LNCAP (cell line): ENCODE results near the gene PXDN.

Source experiments
- TF ChIP-seq, protein P1 (sequence below): fragments of 450-650 bp; IDR thresholded peaks from 2 replicates; pipeline ENCODE4 v1.5.1; 2017; ENCODE audit warnings: mild to moderate bottlenecking

The PXDN gene

DNA sequence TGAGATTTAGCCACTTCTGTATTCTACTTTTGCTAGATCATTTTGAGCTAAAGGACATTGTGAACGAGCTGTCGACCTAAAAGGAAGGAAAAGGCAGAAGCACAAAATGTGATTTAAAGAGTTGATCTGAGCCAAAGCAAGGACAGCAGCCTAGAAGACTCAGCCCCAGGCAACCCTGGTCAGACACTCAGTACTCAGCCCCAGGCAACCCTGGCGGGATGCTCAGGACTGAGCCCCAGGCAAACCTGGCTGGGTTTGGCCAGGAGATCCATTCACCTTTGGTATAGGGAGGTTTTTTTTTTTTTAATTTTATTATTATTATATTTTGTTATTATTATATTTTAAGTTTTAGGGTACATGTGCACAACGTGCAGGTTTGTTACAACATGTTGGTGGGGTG is 34.3 kb upstream of the PXDN start:
- TF ChIP-seq, protein P1, sequence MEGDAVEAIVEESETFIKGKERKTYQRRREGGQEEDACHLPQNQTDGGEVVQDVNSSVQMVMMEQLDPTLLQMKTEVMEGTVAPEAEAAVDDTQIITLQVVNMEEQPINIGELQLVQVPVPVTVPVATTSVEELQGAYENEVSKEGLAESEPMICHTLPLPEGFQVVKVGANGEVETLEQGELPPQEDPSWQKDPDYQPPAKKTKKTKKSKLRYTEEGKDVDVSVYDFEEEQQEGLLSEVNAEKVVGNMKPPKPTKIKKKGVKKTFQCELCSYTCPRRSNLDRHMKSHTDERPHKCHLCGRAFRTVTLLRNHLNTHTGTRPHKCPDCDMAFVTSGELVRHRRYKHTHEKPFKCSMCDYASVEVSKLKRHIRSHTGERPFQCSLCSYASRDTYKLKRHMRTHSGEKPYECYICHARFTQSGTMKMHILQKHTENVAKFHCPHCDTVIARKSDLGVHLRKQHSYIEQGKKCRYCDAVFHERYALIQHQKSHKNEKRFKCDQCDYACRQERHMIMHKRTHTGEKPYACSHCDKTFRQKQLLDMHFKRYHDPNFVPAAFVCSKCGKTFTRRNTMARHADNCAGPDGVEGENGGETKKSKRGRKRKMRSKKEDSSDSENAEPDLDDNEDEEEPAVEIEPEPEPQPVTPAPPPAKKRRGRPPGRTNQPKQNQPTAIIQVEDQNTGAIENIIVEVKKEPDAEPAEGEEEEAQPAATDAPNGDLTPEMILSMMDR: no peak

DNA sequence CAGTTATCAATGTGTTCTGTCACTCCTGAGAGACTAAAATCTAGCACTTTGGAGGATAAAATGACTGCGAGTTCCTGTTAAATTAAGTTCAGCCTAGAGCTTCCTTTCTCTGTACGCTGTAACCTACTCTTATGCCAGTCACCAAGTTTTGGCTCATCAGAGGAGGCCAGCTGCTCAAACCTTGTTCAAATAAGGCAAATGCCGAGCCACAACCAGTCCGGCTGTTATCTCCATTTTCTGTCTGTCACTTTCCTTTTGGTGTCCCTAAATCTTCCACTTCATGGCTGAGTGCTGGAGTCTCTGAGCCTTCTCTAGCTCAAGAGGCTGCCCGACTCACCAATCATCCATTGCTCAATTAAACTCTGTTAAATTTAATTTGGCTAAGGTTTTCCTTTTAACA is 33.5 kb upstream of the PXDN start:
- TF ChIP-seq, protein P1: no peak

DNA sequence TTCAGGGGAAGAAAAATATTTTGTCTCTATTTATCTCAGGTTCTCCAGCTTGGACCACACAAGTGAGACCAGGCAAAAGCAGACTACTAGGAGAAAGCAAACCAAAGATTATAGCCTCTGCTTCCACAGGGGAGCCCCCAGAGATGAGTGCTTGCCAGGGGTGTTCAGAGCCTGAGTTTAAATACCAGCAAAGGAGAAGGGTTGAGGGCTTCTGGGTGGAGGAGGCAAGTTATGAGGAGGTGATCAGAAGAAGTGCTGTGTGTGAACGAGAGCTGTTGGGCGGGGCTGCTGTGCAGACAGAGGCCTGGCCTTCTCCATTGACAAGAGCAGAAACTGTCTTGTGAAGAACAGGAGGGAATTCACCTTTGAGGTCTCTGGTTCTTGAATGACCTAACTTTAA is 32.8 kb upstream of the PXDN start:
- TF ChIP-seq, protein P1: no peak

DNA sequence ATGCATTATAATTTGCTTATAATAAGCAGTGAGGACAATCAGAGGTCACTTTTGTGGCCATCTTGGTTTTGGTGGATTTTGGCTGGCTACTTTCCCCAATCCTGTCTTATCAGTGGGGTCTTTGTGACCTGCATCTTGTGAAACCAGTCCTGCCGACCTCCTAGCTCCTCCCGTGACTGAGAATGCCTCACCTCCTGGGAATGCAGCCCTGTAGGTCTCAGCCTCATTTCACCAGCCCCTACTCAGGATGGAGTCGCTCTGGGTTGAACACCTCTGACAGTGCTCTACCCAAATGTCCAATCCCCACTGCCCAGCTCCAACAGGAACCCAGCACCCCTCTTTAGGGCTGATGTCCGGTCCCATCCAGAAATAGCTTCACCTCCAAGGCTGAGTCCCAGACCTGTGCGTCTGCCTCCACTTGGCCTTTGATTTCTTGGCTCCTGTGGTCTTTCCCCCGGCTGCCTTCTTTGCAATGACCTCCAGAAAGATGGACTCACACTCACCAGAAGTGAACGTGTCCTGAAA is 31.3 kb upstream of the PXDN start:
- TF ChIP-seq, protein P1: no peak

DNA sequence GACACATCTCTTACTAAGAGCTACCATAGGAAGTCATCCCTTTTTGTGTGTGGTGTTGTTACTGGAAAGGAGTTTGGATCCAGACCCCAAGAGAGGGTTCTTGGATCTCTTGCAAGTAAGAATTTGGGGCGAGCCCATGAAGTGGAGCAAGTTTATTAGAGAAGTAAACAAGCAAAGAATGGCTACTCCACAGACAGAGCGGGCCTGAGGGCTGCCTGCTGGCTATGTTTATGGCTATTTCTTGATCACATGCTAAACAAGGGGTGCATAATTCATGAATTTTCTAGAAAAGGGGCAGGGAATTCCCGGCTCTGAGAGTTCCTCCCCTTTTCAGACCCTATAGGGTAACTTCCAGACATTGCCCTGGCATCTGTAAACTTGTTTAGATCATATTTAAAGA is 30.6 kb upstream of the PXDN start:
- TF ChIP-seq, protein P1: no peak

DNA sequence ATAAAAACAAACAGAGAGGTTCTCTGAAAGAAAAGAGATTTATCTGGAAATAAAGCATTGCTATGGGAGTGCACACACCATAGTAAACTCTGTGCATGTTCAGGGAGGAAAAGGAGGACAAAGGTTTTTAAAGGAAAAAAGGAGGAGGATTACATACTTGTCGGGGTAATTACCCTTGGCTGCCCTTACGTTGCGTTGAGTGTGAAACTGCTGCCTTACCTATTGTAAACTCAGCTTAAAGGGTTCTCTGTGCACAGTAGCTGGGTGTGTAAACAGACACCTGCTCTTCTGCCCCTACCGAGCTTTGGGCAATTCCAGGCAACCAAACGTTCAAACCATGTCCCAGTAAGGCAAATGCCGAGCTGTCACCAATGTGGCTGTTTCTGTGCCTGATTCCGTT is 29.6 kb upstream of the PXDN start:
- TF ChIP-seq, protein P1: no peak

DNA sequence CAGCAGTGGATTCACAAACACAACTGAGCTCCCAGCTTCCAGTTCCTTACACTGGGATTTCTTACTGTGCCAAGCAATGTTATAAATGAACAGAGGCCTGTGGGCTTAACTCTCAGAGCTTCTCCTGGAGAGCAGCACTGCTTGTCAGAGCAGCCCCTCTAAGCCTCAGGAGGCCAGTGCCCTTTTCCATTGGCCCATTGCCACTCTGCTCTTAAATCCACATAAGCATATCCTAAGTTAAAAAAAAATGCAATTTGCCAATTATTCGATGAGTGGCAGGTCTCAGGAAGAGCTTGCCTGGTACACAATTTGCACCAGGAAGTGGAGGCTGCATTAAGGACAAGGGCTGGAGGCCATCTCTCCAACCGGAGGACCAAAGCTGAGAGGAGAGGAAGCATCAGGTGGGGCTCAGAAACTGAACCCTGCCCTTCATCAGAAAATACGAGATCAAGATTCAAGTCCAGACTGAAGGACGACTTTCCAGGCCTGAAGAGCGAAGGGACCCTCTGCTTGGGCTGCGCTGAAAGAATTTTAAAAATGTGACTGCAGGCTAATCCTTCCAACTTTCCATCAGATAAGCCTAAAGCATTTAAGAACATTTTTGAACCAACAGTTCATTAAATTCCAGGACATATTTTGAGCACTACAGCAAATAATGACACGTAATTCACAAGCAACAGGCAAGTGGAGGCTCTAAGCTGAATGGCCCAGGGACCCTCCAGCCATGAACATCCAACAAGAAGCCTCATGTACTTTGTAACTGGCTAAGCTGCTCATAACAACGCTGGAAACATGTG is 28.4 kb upstream of the PXDN start:
- TF ChIP-seq, protein P1: no peak
